Head of caudate nucleus (tissue), 42 donors: ENCODE results near the gene RAP1A.
"Not testable (repeated sequence)": the region's sequence is repeated elsewhere in the genome, so short reads cannot be mapped to it uniquely, and the experiment has no call there.

Source experiments
- DNase-seq, 42 donors: peaks; one replicate each; pipeline versions ENCODE4 v3.0.0 to v3.0.0-alpha.2; 2020 to 2021; ENCODE audit warnings: mixed read lengths in 7 of 42
- intact Hi-C: fragments of 100-400 bp; cut with DNase I; formaldehyde crosslinking; loops from one replicate; pipeline ENCODE4 v1.15.0; 2022

Gene RAP1A

GRCh38 chr1:111621050-111621449, 1.5 kb downstream of the RAP1A start:
- DNase-seq, result peak in 2 of 42 donors; percentile 11 to 21
- intact Hi-C loops, result no loop called here

GRCh38 chr1:111622166-111622565, 2.6 kb downstream of the RAP1A start:
- DNase-seq, result no peak
- intact Hi-C loops, result no loop called here

DNA sequence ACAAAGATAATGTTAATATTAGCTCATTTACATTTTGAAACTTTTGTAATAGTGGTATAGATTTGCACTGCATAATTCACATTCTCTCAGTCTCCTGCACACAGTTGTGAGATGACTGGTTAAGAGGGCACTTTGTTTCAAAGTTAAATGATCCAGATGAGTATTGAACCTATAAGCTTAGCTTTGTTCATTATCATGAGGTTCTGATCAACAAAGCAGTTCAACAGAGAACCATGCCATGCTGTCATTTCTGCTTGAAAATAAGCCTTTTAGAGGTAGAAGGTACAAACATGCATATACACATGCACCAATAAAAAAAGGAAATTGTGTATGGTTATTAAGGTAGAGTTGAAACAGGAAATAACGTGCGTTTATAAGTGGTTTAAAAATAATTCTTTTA, 4.8 kb downstream of the RAP1A start:
- intact Hi-C loops, result no loop called here
- DNase-seq, result no peak

DNA sequence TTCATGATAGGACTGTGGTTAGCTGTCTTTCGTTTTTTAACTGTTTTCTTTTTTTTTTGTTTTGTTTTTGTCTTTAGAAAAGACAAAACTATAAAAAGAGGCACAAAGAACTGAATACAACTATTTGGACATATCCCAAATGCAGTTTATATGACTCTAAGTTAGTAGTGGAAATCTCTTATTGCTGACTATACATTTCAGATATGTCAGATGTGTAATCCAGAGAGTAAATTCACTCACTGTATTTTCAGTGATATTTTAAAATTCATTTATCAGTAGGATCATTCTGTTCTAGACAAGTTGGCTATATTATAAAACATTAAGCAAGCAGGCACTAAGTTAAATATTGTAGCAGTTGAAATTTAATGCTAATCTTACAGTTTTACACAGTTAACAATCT, 5.7 kb downstream of the RAP1A start:
- no peak for DNase-seq
- intact Hi-C loops, result no loop called here

DNA sequence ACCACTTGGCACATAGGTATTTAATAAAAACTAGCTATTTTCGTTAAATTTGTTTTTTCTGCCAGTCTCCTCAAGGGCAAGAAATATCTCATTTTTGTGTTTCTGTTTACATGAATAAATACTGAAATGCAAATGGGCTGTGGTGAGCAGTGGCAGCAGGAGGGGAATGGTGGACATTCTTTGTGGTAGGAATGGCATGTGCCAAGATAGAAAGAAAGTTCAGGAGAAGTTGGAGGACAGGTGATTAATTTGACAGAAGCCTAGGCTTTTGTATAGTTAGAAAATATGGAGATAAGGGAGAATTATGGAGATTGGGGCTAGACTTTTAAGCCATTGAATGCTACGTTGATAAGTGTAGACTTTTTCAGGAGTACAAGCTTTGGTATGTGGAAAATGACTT, 8.6 kb downstream of the RAP1A start:
- intact Hi-C loops, result no loop called here
- no peak for DNase-seq

- intact Hi-C loops, result no loop called here
- DNase-seq, result no peak
These were observed 9.8 kb downstream of the RAP1A start for GRCh38 chr1:111629190-111629954.

DNA sequence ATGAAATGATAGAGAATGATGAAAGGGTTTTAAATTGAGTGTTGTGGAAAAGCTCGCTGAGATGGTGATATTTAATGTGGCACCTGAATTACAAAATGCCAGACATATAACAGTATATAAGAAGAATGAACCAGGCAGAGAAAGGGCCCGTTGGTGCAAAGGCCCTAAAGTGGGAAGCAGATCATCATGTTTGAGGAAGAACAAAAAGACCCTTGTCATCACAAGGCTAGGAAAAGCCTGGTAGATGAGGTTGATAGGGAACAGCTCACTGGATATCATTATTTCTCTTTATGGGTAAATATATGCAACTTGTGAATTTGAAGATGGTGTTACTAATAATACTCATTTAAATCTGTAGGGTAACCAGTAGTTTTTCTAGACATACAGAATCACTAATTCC, 11.0 kb downstream of the RAP1A start:
- DNase-seq, result no peak
- intact Hi-C loops, result no loop called here

- no peak for DNase-seq
- intact Hi-C loops, result no loop called here
These were observed 11.9 kb downstream of the RAP1A start for GRCh38 chr1:111631502-111631901.

DNA sequence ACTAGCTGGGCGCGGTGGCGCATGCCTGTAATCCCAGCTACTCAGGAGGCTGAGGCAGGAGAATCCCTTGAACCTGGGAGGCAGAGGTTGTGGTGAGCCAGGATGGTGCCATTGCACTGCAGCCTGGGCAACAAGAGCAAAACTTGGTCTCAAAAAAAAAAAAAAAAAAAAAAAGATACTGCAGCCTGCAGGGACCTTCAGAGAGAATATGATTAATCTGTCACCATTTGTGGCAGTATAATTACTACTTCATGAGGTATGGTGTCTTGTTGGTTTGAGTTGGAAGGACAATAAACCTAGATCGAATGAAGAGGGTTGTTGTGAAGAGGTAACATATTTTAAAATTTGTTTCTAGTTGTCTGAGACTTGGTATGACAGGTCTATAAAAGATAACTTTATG, 13.2 kb downstream of the RAP1A start:
- DNase-seq, intact Hi-C loops: not testable (repeated sequence)

DNA sequence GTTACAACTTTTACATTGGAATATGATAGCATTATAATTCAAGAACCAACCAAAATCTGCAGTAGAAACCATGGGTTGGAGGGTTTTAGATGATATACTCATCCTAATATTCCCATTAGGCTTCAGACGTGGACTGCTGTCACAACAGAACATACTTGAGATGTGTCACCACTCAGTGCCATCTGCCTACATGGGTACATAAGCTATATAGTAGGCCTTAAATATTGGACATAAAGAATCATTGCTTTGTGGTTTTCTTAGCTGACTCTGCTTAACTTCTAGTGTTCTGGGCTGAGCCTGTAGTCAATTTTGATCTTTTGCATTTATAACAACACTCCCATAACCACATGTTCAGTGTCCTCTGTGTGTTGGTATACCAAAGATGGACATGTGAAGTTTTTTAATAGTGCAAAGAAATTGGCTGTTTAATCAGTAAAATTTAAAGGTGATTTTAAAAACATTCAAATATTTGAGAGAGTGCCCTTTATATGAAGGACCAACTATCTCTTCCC, 14.2 kb downstream of the RAP1A start:
- intact Hi-C loops, result no loop called here
- no peak for DNase-seq

GRCh38 chr1:111635324-111636009, 15.9 kb downstream of the RAP1A start:
- intact Hi-C loops, result no loop called here
- DNase-seq, result no peak

GRCh38 chr1:111638320-111638719, 18.7 kb downstream of the RAP1A start:
- intact Hi-C loops, result no loop called here
- DNase-seq, result no peak

DNA sequence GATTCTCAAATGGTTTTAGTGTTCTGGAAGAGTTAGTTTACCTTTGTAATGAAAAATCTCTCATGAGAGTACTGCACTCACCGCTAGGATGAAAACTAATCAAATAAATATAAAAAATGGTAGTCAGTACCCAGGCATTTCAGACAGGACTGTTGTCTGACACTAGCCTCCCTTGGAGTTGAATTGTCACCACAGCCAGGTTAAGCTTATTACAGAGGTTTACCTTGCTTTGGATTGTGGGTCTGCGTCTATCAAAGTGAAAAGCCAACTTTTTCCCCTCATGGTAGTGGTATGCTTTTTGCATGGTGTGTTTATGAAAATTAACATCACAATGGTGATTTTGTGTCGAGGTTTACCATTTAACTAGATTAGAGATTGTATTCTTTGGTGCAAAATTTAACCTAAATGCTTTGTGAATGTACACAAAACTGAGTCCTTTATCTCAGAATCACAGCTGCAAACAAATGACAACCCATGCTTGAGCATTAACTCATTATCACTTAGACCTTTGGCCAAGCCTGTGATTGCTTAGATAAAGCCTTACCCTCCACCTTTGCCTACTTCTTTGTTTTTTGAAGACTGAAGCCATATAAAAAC, 20.1 kb downstream of the RAP1A start:
- DNase-seq, result no peak
- intact Hi-C loops, result no loop called here

GRCh38 chr1:111643097-111643496, 23.5 kb downstream of the RAP1A start:
- DNase-seq, result no peak
- intact Hi-C loops, result no loop called here

DNA sequence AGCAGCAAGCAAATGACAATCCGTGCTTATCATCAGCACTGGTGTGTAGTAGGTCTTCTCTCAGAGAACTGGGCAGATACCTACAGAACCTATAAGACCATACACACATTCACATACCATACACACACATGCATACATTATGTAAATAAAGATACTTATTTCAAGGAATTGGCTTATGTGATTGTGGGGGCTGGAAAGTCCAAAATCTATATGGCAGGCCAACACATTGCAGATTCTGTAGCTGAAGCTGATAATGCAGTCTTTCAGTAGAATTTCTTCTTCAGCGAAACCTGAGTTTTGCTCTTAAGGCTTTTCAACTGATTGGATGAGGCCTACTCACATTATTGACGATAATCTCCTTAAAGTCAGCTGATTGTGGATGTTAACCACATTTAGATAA, 24.1 kb downstream of the RAP1A start:
- intact Hi-C loops, result no loop called here
- DNase-seq, result no peak

- intact Hi-C loops, result no loop called here
- DNase-seq, result no peak
These were observed 24.9 kb downstream of the RAP1A start for GRCh38 chr1:111644506-111644905.

DNA sequence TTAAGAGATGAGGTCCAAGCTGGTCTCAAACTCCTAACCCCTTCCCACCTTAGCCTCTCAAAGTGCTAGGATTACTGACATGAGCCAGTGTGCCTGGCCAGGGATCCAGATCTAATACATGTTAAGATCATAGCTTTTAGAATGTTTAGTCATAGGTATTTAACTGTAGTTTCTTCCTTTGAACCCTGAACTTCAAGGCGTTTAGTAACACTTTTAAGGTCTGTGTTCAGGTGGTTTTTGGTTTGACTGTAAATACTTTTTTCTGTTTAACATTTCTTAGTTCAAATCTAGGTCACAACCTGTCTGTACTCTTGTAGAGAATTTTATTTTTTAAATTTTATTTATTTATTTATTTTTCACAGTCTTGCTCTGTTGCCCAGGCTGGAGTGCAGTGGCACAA, 28.1 kb downstream of the RAP1A start:
- DNase-seq, result no peak
- intact Hi-C loops, result no loop called here

GRCh38 chr1:111648806-111649205, 29.2 kb downstream of the RAP1A start:
- peak in 17 of 42 donors; percentile 13 to 61 (median 38) for DNase-seq
- intact Hi-C loops, result no loop called here

DNA sequence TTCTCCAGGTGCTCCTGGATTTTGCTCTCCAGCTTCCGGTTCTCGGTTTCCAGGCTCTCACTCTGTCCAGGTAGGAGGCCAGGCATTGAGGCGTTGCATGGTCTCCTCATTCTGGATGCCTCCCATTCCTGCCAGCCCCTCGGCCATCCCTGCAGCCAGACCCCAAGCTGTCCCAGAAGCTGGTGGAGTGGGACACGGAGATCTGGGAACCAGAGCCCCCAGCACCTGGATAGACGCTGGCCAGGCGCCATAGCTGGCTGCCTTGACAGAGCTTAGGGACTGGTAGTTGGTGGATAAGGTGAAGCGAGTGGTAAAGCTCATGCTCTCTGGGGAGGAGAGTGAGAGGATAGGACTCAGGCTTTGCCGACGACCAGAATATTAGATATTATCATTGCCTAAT, 29.6 kb downstream of the RAP1A start:
- intact Hi-C loops, result no loop called here
- DNase-seq, result no peak

- intact Hi-C loops, result no loop called here
- DNase-seq, result no peak
These were observed 30.1 kb downstream of the RAP1A start for GRCh38 chr1:111649648-111650047.
